Endothelial cell of umbilical vein (primary cell): ENCODE data around the gene ETS1. TPM values are rescaled to one million over a fixed set of nuclear protein-coding genes. Genes with fewer than 3 reads are reported as not detected.

Source experiments
- BruUV-seq: library from RNA; stranded (reverse); fragments of 400-500 nt; replicated peaks from 2 replicates; lab custom pipeline; 2021; lab: Mats Ljungman, UMichigan
- CTCF ChIA-PET: fragments of 300-600, 350-600 bp; sonication (Branson Sonifier 250); formaldehyde crosslinking; loops from one replicate; lab custom pipeline; 2021; ENCODE audit warnings: antibody characterized with exemption, inconsistent platforms; lab: Charles Lee
- POLR2A ChIA-PET: fragments of 300-600, 350-600 bp; sonication (Branson Sonifier 250); formaldehyde crosslinking; loops from one replicate; lab custom pipeline; 2021; ENCODE audit warnings: antibody characterized with exemption, inconsistent platforms; lab: Charles Lee
- DNase-seq: peaks from one replicate; pipeline ENCODE4 v3.0.0-alpha.2; 2011; ENCODE audit warnings: low read depth, low spot score
- FAIRE-seq: peaks from 2 replicates; lab custom pipeline; 2011; peaks lifted over from hg19 to GRCh38; lab: Jason Lieb, UNC
- H2AFZ ChIP-seq: 2 replicates; pipeline ENCODE4 v1.6.0; 2012; ENCODE audit warnings: low read depth, low read length, control low read depth, inconsistent platforms
- H3K27ac ChIP-seq: 2 replicates; pipeline ENCODE4 v1.5.1; 2011; ENCODE audit warnings: low read depth, mild to moderate bottlenecking, control low read depth, low read length, moderate library complexity; ENCODE audit not compliant: insufficient read depth
- H3K27me3 ChIP-seq, 2 experiments: 2 replicates each; pipeline versions ENCODE4 v1.6.0 to v1.6.1; 2011; ENCODE audit warnings: low read length in 2 of 2, mixed read lengths in 1 of 2; ENCODE audit not compliant: control insufficient read depth in 2 of 2, insufficient read depth in 2 of 2
- H3K36me3 ChIP-seq, 2 experiments: 2 replicates in 1 of 2; 3 replicates in 1 of 2; pipeline ENCODE4 v1.5.1; 2011; ENCODE audit warnings: low read length in 2 of 2, mild to moderate bottlenecking in 1 of 2, moderate library complexity in 1 of 2; ENCODE audit not compliant: control insufficient read depth in 2 of 2, insufficient read depth in 2 of 2; ENCODE audit errors: extremely low read depth in 1 of 2
- H3K4me1 ChIP-seq: 3 replicates; pipeline ENCODE4 v1.5.1; 2011; ENCODE audit warnings: mild to moderate bottlenecking, low read length; ENCODE audit not compliant: control insufficient read depth, insufficient read depth; ENCODE audit errors: extremely low read depth
- H3K4me2 ChIP-seq: 2 replicates; pipeline ENCODE4 v1.6.1; 2011; ENCODE audit warnings: low read length, control low read depth, mixed read lengths; ENCODE audit not compliant: insufficient read depth
- H3K4me3 ChIP-seq, 3 experiments: fragments of 200-600 bp in 1 of 3; sonication (generic), shearing (Covaris generic) in 1 of 3; replicated peaks in 1 of 3; 2 replicates each; pipeline ENCODE4 v1.5.1; 2011 to 2016; ENCODE audit warnings: control low read depth in 3 of 3, low read length in 3 of 3, mild to moderate bottlenecking in 2 of 3, inconsistent platforms in 1 of 3, low read depth in 1 of 3, moderate library complexity in 1 of 3; ENCODE audit not compliant: insufficient read depth in 1 of 3
- H3K79me2 ChIP-seq: 2 replicates; pipeline ENCODE4 v1.6.0; 2012; ENCODE audit warnings: low read length, inconsistent platforms; ENCODE audit not compliant: control insufficient read depth, insufficient read depth
- H3K9ac ChIP-seq: replicated peaks from 2 replicates; pipeline ENCODE3; 2011; ENCODE audit warnings: low read length, control low read depth; ENCODE audit not compliant: insufficient read depth; ENCODE audit errors: extremely low read depth
- H3K9me1 ChIP-seq: replicated peaks from 3 replicates; pipeline ENCODE4 v1.6.0; 2011; ENCODE audit warnings: mild to moderate bottlenecking, low read length; ENCODE audit not compliant: control insufficient read depth, insufficient read depth; ENCODE audit errors: extremely low read depth
- H3K9me3 ChIP-seq: replicated peaks from 2 replicates; pipeline ENCODE4 v1.5.1; 2012; ENCODE audit warnings: low read length, inconsistent platforms; ENCODE audit not compliant: control insufficient read depth, insufficient read depth
- H4K20me1 ChIP-seq: replicated peaks from 2 replicates; pipeline ENCODE3; 2011; ENCODE audit warnings: mild to moderate bottlenecking, low read length; ENCODE audit not compliant: control insufficient read depth, insufficient read depth; ENCODE audit errors: extremely low read depth
- EZH2 ChIP-seq: IDR thresholded peaks from 2 replicates; pipeline ENCODE4 v1.6.1; 2012; ENCODE audit warnings: borderline replicate concordance, low read depth, mild to moderate bottlenecking, moderate library complexity, low read length, inconsistent platforms; ENCODE audit not compliant: severe bottlenecking
- FOS ChIP-seq: IDR thresholded peaks from 2 replicates; pipeline ENCODE4 v1.6.1; 2011; ENCODE audit warnings: mild to moderate bottlenecking, low read length, moderate library complexity, borderline replicate concordance; ENCODE audit not compliant: insufficient read depth
- GATA2 ChIP-seq: IDR thresholded peaks from 2 replicates; pipeline ENCODE4 v1.7.0; 2011; ENCODE audit warnings: low read depth, mild to moderate bottlenecking, moderate library complexity, mixed read lengths, low read length; ENCODE audit not compliant: insufficient read length, insufficient read depth
- JUN ChIP-seq: IDR thresholded peaks from 2 replicates; pipeline ENCODE4 v1.6.1; 2011; ENCODE audit warnings: borderline replicate concordance, low read depth; ENCODE audit not compliant: insufficient read length, insufficient read depth
- MYC ChIP-seq: IDR thresholded peaks from one replicate; pipeline ENCODE4 v1.6.1; 2011; ENCODE audit warnings: mild to moderate bottlenecking, low read depth, low read length
- POLR2A ChIP-seq: IDR thresholded peaks from 2 replicates; pipeline ENCODE4 v1.6.1; 2012; ENCODE audit warnings: low read depth, mild to moderate bottlenecking, control low read depth, low read length
- POLR2AphosphoS5 ChIP-seq: IDR thresholded peaks from 2 replicates; pipeline ENCODE4 v1.6.1; 2012; ENCODE audit warnings: low read depth, mild to moderate bottlenecking, control low read depth, low read length, moderate library complexity; ENCODE audit not compliant: insufficient read depth
- dilution Hi-C: fragments of 300-500 bp; cut with MboI; formaldehyde crosslinking; loops from one replicate; pipeline ENCODE4 v1.15.0; 2019; ENCODE audit warnings: low sequenced_read_pairs; ENCODE audit not compliant: extremely low pct_ligation_motif_present
- intact Hi-C: fragments of 100-400 bp; cut with micrococcal nuclease; formaldehyde crosslinking; loops from one replicate; pipeline ENCODE4 v1.10.0; 2022
- polyA plus RNA-seq, 4 experiments: library from polyadenylated mRNA; depleted of rRNA in 3 of 4; stranded (reverse) in 3 of 4; unstranded in 1 of 4; fragments of >200 nt; gene quantifications; 2 replicates each; pipeline versions ENCODE4 v1.2.1 to v1.2.3, GENCODE V29; 2011 to 2012; ENCODE audit warnings: missing spikeins in 1 of 4
- total RNA-seq: library from RNA; stranded (reverse); gene quantifications from 2 replicates; pipeline ENCODE4 v1.2.3, GENCODE V29; 2021

ETS1 gene
- total and polyA plus RNA-seq, 2 donors (not counting 3 experiments of a cell fraction or from before 2014, with no cell fraction given) = 34.2 to 115 TPM

- H3K9ac ChIP-seq = no peak overlapping the region
- FAIRE-seq = no peak
- dilution Hi-C loops (no loop called here), intact Hi-C loops (loop anchor here (2.0 kb wide), 1 partner anchor 24 kb away; no protein-coding TSS in a partner anchor)
- no peaks in the 10 kb centered on the region for H3K9me1 ChIP-seq
- DNase-seq = no peak
- H3K36me3 ChIP-seq = no peaks in the 10 kb centered on the region
- ChIA-PET POLR2A (no interaction called here), CTCF (interaction anchor here (0.6 to 1.7 kb wide), 3 partner anchors 11 to 32 kb away, joined by 3 to 8 read pairs (median 3); no protein-coding TSS in a partner anchor)
- H4K20me1 ChIP-seq = no peaks in the 10 kb centered on the region
- TF ChIP-seq POLR2A = no peak
- no peak for TF ChIP-seq GATA2
- no peak for TF ChIP-seq MYC
- H3K4me1 ChIP-seq = peaks cover 6% of the 10 kb centered on the region
- no peak overlapping the region for H2AFZ ChIP-seq
- H3K4me3 ChIP-seq = no peak overlapping the region
- H3K27ac ChIP-seq = no peak overlapping the region
- H3K79me2 ChIP-seq = no peaks in the 10 kb centered on the region
- no peaks in the 10 kb centered on the region for H3K9me3 ChIP-seq
- no peaks in the 10 kb centered on the region for H3K27me3 ChIP-seq
- no peak overlapping the region for H3K4me2 ChIP-seq
- BruUV-seq = no TSS peak
Observed at GRCh38 chr11:128434818-128435217, 152.5 kb downstream of the ETS1 start.

GRCh38 chr11:128434411-128434810 is 152.9 kb downstream of the ETS1 start:
- intact Hi-C loops (loop anchor here (2.0 kb wide), 1 partner anchor 24 kb away; no protein-coding TSS in a partner anchor), dilution Hi-C loops (no loop called here)
- Histone ChIP-seq H3K9me1 (no peaks in the 10 kb centered on the region), H3K27me3 (peaks cover 0 to 2% of the 10 kb centered on the region in 2 experiments), H2AFZ (no peak overlapping the region), H4K20me1 (no peaks in the 10 kb centered on the region), H3K36me3 (no peaks in the 10 kb centered on the region), H3K27ac (no peak overlapping the region), H3K4me2 (no peak overlapping the region), H3K4me1 (peaks cover 6% of the 10 kb centered on the region), H3K9me3 (no peaks in the 10 kb centered on the region), H3K9ac (no peak overlapping the region), H3K4me3 (no peak overlapping the region), H3K79me2 (no peaks in the 10 kb centered on the region)
- CTCF ChIA-PET = interaction anchor here (0.6 to 1.7 kb wide), 4 partner anchors 11 to 32 kb away, joined by 3 to 8 read pairs (median 3); no protein-coding TSS in a partner anchor
- POLR2A ChIA-PET = no interaction called here
- FAIRE-seq (no peak), DNase-seq (no peak)
- TF ChIP-seq EZH2 = no peak
- no peak for TF ChIP-seq POLR2AphosphoS5
- no peak for TF ChIP-seq FOS
- TF ChIP-seq GATA2 = no peak
- no peak for TF ChIP-seq JUN
- no TSS peak for BruUV-seq
